Thyroid gland (tissue), 4 donors: ENCODE results near the gene RHBDF2.

Experiments
- CTCF ChIP-seq, 6 experiments: fragments of 200-600 bp in 3 of 6; fragments of 450-650 bp in 3 of 6; sonication (generic) in 3 of 6; IDR thresholded peaks; one replicate each; pipeline ENCODE4 v1.5.1; 2016 to 2019; ENCODE audit warnings: antibody characterized with exemption in 6 of 6, mild to moderate bottlenecking in 2 of 6, inconsistent platforms in 1 of 6, moderate library complexity in 1 of 6
- POLR2A ChIP-seq, 2 donors: fragments of 450-650 bp; IDR thresholded peaks; one replicate each; pipeline ENCODE4 v1.6.1; 2017; ENCODE audit warnings: antibody characterized with exemption in 2 of 2, mild to moderate bottlenecking in 2 of 2, moderate library complexity in 1 of 2

- TF ChIP-seq CTCF (IDR thresholded peaks at IDR 0.05), result no peak
- TF ChIP-seq POLR2A (IDR thresholded peaks at IDR 0.05), result no peak
These were observed 1.0 kb downstream of the RHBDF2 start for GRCh38 chr17:76500074-76500746.
